Gastroesophageal sphincter (tissue), 3 donors: Measurements from ENCODE around the gene PKP3.

Experiments used
- POLR2A ChIP-seq, 2 donors: fragments of 450-650 bp; IDR thresholded peaks; one replicate each; pipeline ENCODE4 v1.6.1; 2017; ENCODE audit warnings: antibody characterized with exemption in 2 of 2, mild to moderate bottlenecking in 2 of 2, moderate library complexity in 1 of 2
- TF ChIP-seq, protein P1 (sequence below), 4 experiments: fragments of 200-600 bp in 2 of 4; fragments of 450-650 bp in 2 of 4; sonication (generic) in 1 of 4; IDR thresholded peaks; one replicate each; pipeline ENCODE4 v1.5.1; 2017 to 2019; ENCODE audit warnings: antibody characterized with exemption in 4 of 4, mild to moderate bottlenecking in 2 of 4, moderate library complexity in 2 of 4

- TF ChIP-seq, protein P1, sequence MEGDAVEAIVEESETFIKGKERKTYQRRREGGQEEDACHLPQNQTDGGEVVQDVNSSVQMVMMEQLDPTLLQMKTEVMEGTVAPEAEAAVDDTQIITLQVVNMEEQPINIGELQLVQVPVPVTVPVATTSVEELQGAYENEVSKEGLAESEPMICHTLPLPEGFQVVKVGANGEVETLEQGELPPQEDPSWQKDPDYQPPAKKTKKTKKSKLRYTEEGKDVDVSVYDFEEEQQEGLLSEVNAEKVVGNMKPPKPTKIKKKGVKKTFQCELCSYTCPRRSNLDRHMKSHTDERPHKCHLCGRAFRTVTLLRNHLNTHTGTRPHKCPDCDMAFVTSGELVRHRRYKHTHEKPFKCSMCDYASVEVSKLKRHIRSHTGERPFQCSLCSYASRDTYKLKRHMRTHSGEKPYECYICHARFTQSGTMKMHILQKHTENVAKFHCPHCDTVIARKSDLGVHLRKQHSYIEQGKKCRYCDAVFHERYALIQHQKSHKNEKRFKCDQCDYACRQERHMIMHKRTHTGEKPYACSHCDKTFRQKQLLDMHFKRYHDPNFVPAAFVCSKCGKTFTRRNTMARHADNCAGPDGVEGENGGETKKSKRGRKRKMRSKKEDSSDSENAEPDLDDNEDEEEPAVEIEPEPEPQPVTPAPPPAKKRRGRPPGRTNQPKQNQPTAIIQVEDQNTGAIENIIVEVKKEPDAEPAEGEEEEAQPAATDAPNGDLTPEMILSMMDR (IDR thresholded peaks at IDR 0.05): no peak
- TF ChIP-seq POLR2A (IDR thresholded peaks at IDR 0.05): no peak
These were observed 31.2 kb upstream of the PKP3 start for GRCh38 chr11:362642-363442.
